Posterior vena cava (tissue), 2 donors: Measurements from ENCODE around the gene ZNF385C. TPM values are rescaled to one million over a fixed set of nuclear protein-coding genes. Genes with fewer than 3 reads are reported as not detected.
"Not testable (repeated sequence)": the region's sequence is repeated elsewhere in the genome, so short reads cannot be mapped to it uniquely, and the experiment has no call there.

Experiments used
- DNase-seq: peaks from one replicate; pipeline ENCODE4 v3.0.0-alpha.2; 2020; ENCODE audit warnings: low spot score
- intact Hi-C, 2 donors: fragments of 100-400 bp; cut with DNase I; formaldehyde crosslinking; loops; one replicate each; pipeline versions ENCODE4 v1.14.1 to v1.14.2; 2022 to 2023
- long read RNA-seq, 2 donors: library from polyadenylated mRNA; unstranded; transcript quantifications; one replicate each; pipeline ENCODE4 v2.0.0, GENCODE V29; 2020 to 2021
- total RNA-seq, 2 donors: library from RNA; stranded (reverse); fragmentation: NEBNext Ultra II Directional; extraction: Animal tissue kit (Norgen Biotek cat#: 25700); gene quantifications; one replicate each; pipeline ENCODE4 v1.2.1, GENCODE V29; 2021
- donor health status: DM: yes; HTN: yes; CAD: no.
- donor health status: DM: yes; HTN: yes; CAD: no.

Gene ZNF385C
- total RNA-seq = under 1 TPM; 0.19 to 0.23 TPM
- long read RNA-seq, donor 1 = 0 reads
- long read RNA-seq, donor 2 = 0 reads

- DNase-seq = no peak
- intact Hi-C loops = no loop called here
Observed at GRCh38 chr17:42097691-42098631, at the start of gene ZNF385C. Gene ZNF385C, minus strand, starts transcription at chr17:42098473. Its CDS starts 35,417 bp downstream, at chr17:42063056.

- no peak for DNase-seq
- intact Hi-C loops = no loop called here
Observed at GRCh38 chr17:42146911-42147607, 48.8 kb upstream of the ZNF385C start.

GRCh38 chr17:42143138-42143537 lies 44.9 kb upstream of the ZNF385C start:
- intact Hi-C loops, DNase-seq: not testable (repeated sequence)

- DNase-seq = no peak
- intact Hi-C loops = no loop called here
Observed at GRCh38 chr17:42142371-42142896, 44.2 kb upstream of the ZNF385C start.

GRCh38 chr17:42141382-42141781 lies 43.1 kb upstream of the ZNF385C start:
- DNase-seq = no peak
- intact Hi-C loops = no loop called here

GRCh38 chr17:42140690-42141089 lies 42.4 kb upstream of the ZNF385C start:
- intact Hi-C loops, DNase-seq: not testable (repeated sequence)

- intact Hi-C loops = no loop called here
- no peak for DNase-seq
Observed at GRCh38 chr17:42138749-42139492, 40.6 kb upstream of the ZNF385C start.

GRCh38 chr17:42136654-42137051 lies 38.4 kb upstream of the ZNF385C start:
- DNase-seq = no peak
- intact Hi-C loops = no loop called here

GRCh38 chr17:42135664-42136653 lies 37.7 kb upstream of the ZNF385C start:
- intact Hi-C loops = no loop called here
- no peak for DNase-seq

GRCh38 chr17:42135151-42135550 lies 36.9 kb upstream of the ZNF385C start:
- intact Hi-C loops = no loop called here
- no peak for DNase-seq

GRCh38 chr17:42133461-42134041 lies 35.3 kb upstream of the ZNF385C start:
- no peak for DNase-seq
- intact Hi-C loops = no loop called here

- intact Hi-C loops = no loop called here
- no peak for DNase-seq
Observed at GRCh38 chr17:42132941-42133340, 34.7 kb upstream of the ZNF385C start.

- intact Hi-C loops = no loop called here
- no peak for DNase-seq
Observed at GRCh38 chr17:42131981-42132432, 33.7 kb upstream of the ZNF385C start.

GRCh38 chr17:42131232-42131631 lies 33.0 kb upstream of the ZNF385C start:
- no peak for DNase-seq
- intact Hi-C loops = no loop called here

GRCh38 chr17:42130310-42130936 lies 32.1 kb upstream of the ZNF385C start:
- intact Hi-C loops = no loop called here
- no peak for DNase-seq

- no peak for DNase-seq
- intact Hi-C loops = loop anchor here in 1 of 2 donors (5.0 kb wide), 1 partner anchor 1697 kb away; no protein-coding TSS in a partner anchor
Observed at GRCh38 chr17:42129109-42129837, 31.0 kb upstream of the ZNF385C start.

- DNase-seq = no peak
- intact Hi-C loops = loop anchor here in 1 of 2 donors (5.0 kb wide), 1 partner anchor 1695 kb away; no protein-coding TSS in a partner anchor
Observed at GRCh38 chr17:42127414-42127813, 29.1 kb upstream of the ZNF385C start.
